ENCODE measurements around the gene LACTBL1.

The LACTBL1 gene

DNA sequence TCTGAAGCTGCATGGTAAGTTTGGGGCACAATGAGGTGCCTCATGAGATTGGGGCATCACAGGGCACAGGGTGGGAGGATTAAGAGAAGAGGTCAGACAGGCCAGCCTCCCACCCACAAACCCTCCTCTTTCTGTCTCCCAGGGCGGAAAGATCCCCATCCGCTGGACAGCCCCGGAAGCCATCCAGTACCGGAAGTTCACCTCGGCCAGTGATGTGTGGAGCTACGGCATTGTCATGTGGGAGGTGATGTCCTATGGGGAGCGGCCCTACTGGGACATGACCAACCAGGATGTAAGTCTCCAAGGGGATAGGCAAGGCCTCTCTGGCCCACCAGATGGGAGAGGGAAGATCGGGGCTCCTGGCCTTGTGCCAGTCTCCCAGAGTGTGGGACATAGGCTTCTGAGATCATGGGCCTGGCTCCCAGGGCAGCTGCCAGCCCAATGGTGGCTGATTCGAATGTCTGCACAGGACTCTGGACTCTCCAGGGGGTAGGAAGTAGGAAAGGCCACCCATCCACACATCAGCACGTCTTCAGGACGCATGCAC is 63.7 kb downstream of the LACTBL1 start:
- no peak for TF ChIP-seq CTCF (IDR thresholded peaks at IDR 0.05; ENCODE audit: low read depth, low read length)
- H3K27me3 ChIP-seq (ENCODE audit: insufficient read depth, low read depth, severe bottlenecking), result no peaks in the 10 kb centered on the region

GRCh38 chr1:22907528-22907927 is 65.1 kb downstream of the LACTBL1 start:
- Histone ChIP-seq H3K36me3 (no peaks in the 10 kb centered on the region; the same call in none of the 2 replicates), H3K27ac (no peak overlapping the region), H3K4me3 (ENCODE audit: low read depth, low read length) (no peak overlapping the region), H3K27me3 (ENCODE audit: insufficient read depth, low read depth, severe bottlenecking) (no peaks in the 10 kb centered on the region), H3K9me3 (ENCODE audit: severe bottlenecking) (no peaks in the 10 kb centered on the region)
- no peak for DNase-seq
- TF ChIP-seq CTCF (IDR thresholded peaks at IDR 0.05; ENCODE audit: low read depth, low read length), result no peak

More for the DNA sequence above, 63.7 kb downstream of the LACTBL1 start:
- no peaks in the 10 kb centered on the region; the same call in none of the 2 replicates for H3K36me3 ChIP-seq
- DNase-seq, result no peak
- H3K27ac ChIP-seq, result no peak overlapping the region
- no peak overlapping the region for H3K4me3 ChIP-seq (ENCODE audit: low read depth, low read length)
- no peaks in the 10 kb centered on the region for H3K9me3 ChIP-seq (ENCODE audit: severe bottlenecking)

DNA sequence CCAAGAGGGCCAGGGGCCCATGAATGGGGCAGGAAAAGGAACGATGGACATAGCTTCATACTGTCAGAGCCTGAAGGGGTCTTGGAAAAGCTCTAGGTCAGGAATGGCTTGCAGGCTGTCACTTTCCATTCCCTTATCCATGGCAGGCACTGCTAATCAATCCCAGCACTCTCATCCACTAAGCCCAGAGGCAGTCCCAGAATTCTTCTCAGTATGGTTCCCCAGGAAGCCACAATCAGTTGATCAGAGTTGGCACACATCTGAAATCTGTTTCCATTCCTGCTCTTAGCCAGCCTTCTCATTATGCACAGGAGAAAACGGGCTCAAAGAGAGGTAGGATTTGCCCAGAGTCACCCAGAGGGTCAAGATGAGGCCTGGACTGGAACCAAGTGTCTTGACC is 65.7 kb downstream of the LACTBL1 start:
- Histone ChIP-seq H3K27me3 (ENCODE audit: insufficient read depth, low read depth, severe bottlenecking) (no peaks in the 10 kb centered on the region), H3K36me3 (no peaks in the 10 kb centered on the region; the same call in none of the 2 replicates), H3K9me3 (ENCODE audit: severe bottlenecking) (no peaks in the 10 kb centered on the region), H3K27ac (no peak overlapping the region), H3K4me3 (ENCODE audit: low read depth, low read length) (no peak overlapping the region)
- no peak for TF ChIP-seq CTCF (IDR thresholded peaks at IDR 0.05; ENCODE audit: low read depth, low read length)
- no peak for DNase-seq

DNA sequence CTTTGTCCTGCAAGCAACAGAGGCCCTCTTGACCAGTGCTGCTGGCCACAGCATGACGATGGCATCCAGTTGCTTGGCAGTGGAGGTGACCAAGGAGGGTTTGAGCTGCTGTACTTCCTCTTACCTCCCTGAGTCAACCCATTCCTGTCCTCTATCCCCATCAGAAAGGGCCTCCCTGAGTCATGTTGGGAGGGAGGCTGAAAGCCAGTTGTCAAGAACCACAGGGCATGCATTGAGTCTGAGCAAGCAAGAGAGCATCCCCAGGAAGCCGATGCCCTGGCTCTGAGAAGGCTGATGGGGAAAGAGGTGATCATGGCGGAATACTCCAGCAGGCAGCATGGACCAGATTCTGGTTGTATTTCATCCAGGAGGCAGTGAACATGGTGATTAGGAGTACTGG is 69.6 kb downstream of the LACTBL1 start:
- no peak for DNase-seq
- H3K27ac ChIP-seq, result no peak overlapping the region
- no peaks in the 10 kb centered on the region for H3K9me3 ChIP-seq (ENCODE audit: severe bottlenecking)
- no peaks in the 10 kb centered on the region; the same call in 1 of the 2 replicates for H3K36me3 ChIP-seq
- no peak overlapping the region for H3K4me3 ChIP-seq (ENCODE audit: low read depth, low read length)
- no peak for TF ChIP-seq CTCF (IDR thresholded peaks at IDR 0.05; ENCODE audit: low read depth, low read length)
- no peaks in the 10 kb centered on the region for H3K27me3 ChIP-seq (ENCODE audit: insufficient read depth, low read depth, severe bottlenecking)
